ENCODE results near the gene OR2T34.

DNA sequence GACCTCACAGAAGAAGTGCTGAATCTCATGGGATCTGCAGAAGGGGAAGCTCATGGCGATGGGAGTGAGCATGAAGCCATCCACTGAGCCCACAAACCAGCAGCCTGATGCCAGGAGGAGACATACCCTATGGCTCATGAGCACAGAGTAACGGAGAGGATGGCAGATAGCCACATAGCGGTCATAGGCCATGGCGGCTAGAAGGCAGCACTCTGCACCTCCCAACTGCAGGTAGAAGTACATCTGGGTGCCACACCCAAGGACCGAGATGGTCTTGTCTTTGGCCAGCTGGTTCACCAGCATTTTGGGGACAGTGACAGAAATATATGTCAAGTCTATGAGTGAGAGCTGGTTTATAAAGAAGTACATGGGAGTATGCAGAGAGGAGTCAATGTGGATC lies 18.7 kb upstream of the OR2T34 start:
- TF ChIP-seq, protein P1, sequence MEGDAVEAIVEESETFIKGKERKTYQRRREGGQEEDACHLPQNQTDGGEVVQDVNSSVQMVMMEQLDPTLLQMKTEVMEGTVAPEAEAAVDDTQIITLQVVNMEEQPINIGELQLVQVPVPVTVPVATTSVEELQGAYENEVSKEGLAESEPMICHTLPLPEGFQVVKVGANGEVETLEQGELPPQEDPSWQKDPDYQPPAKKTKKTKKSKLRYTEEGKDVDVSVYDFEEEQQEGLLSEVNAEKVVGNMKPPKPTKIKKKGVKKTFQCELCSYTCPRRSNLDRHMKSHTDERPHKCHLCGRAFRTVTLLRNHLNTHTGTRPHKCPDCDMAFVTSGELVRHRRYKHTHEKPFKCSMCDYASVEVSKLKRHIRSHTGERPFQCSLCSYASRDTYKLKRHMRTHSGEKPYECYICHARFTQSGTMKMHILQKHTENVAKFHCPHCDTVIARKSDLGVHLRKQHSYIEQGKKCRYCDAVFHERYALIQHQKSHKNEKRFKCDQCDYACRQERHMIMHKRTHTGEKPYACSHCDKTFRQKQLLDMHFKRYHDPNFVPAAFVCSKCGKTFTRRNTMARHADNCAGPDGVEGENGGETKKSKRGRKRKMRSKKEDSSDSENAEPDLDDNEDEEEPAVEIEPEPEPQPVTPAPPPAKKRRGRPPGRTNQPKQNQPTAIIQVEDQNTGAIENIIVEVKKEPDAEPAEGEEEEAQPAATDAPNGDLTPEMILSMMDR (IDR thresholded peaks at IDR 0.05), result no peak
- no peak for TF ChIP-seq POLR2A (IDR thresholded peaks at IDR 0.05)

Measured in uterus (tissue), 2 donors.